HCT116 (cell line): ENCODE results near the gene FGF14.

Experiments used
- ATF3 ChIP-seq: IDR thresholded peaks from 2 replicates; pipeline ENCODE4 v1.6.1; 2012
- CTCF ChIP-seq, 3 experiments: fragments of 200-600 bp in 1 of 3; sonication (generic) in 1 of 3; IDR thresholded peaks in 2 of 3; conservative IDR thresholded peaks in 1 of 3; 2 replicates each; pipeline ENCODE4 v1.5.1; 2012 to 2017; ENCODE audit warnings: low read depth in 2 of 3, low read length in 2 of 3, antibody characterized with exemption in 1 of 3, borderline replicate concordance in 1 of 3, control low read depth in 1 of 3, mild to moderate bottlenecking in 1 of 3, mixed read lengths in 1 of 3, mixed run types in 1 of 3, moderate library complexity in 1 of 3; ENCODE audit not compliant: insufficient read depth in 1 of 3
- EZH2 ChIP-seq: fragments of 200-600 bp; sonication (generic); IDR thresholded peaks from 2 replicates; pipeline ENCODE4 v1.6.1; 2017; ENCODE audit warnings: antibody characterized with exemption, mixed run types
- FOSL1 ChIP-seq: IDR thresholded peaks from 2 replicates; pipeline ENCODE4 v1.6.1; 2012; ENCODE audit warnings: low read depth
- JUND ChIP-seq: IDR thresholded peaks from 2 replicates; pipeline ENCODE4 v1.6.1; 2012
- POLR2A ChIP-seq: IDR thresholded peaks from 2 replicates; pipeline ENCODE4 v1.7.0; 2011; ENCODE audit warnings: borderline replicate concordance; ENCODE audit not compliant: insufficient read depth, insufficient read length; ENCODE audit errors: extremely low read depth
- POLR2AphosphoS5 ChIP-seq: IDR thresholded peaks from 2 replicates; pipeline ENCODE4 v1.6.1; 2011; ENCODE audit warnings: mild to moderate bottlenecking, low read depth, low read length, moderate library complexity
- RAD21 ChIP-seq: IDR thresholded peaks from 2 replicates; pipeline ENCODE4 v1.6.1; 2012; ENCODE audit warnings: low read depth, mild to moderate bottlenecking
- REST ChIP-seq: IDR thresholded peaks from 2 replicates; pipeline ENCODE4 v1.6.1; 2012; ENCODE audit warnings: low read depth

- TF ChIP-seq CTCF (IDR thresholded peaks at IDR 0.05 in 2 of 3, conservative IDR thresholded peaks at IDR 0.05 in 1 of 3; ENCODE audit: borderline replicate concordance in 1 of 3, insufficient read depth in 1 of 3, low read depth in 2 of 3, low read length in 2 of 3) (no peak), ATF3 (no peak), POLR2A (no peak), JUND (no peak), POLR2AphosphoS5 (no peak), FOSL1 (no peak), REST (no peak), RAD21 (no peak), EZH2 (no peak)
Observed at GRCh38 chr13:101916108-101916774, 485.6 kb downstream of the FGF14 start.
